ENCODE measurements around the gene JDP2. TPM values are rescaled to one million over a fixed set of nuclear protein-coding genes. Genes with fewer than 3 reads are reported as not detected.
A peak's percentile ranks its signal among the peaks of the same experiment; 100 is the strongest.

JDP2 gene
- total RNA-seq, 1 donor from 2014 or later = 113 TPM

DNA sequence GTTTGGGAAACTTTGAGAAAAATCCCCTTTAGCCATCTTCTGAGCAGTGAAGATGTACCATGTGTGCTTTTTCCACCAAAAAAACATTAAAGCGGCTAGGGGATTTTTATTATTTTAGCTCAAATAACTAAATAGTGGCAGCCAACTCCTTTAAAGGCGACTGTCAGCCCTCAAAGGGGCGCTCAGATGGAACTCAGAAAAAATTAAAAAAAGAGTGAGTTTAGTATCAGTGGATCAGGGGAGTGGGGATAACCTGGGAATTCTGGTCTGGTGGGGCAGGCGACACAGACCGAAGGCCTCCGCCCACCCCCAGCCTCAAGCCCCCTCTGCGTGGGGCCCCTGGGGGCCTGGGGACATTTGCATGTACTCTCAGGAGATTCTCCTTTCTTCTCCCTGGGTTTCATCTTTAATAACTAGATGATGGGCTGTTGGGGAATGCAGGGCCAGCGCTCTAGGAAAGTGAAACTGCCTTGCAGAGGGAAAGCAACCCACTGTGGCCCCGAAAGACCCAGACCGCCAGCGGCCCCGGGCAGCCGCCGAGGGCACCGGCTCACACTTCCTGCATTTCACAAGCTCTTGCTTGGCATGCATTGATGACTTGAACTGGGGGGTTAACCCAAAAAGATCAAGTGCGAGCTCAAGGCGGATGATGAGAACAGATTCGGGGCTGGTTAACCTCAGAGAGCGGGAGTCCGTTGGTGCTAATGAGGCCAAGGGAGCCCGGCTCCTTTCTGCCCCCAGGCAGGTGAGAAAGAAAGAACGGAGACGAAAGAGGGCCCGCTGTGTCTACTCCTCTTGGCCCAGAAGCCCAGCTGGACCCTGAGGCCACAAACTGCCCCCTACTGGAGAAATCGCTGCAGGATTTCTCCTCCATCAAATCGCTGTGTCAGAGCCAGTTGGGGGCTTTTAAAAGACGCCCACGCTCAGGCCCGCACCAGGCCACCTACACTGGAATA lies 87.1 kb downstream of the JDP2 start:
- DNase-seq (ENCODE audit: low spot score) = peak; percentile 73

GRCh38 chr14:75515629-75515996 lies 87.8 kb downstream of the JDP2 start:
- no peak for DNase-seq (ENCODE audit: low spot score)

DNA sequence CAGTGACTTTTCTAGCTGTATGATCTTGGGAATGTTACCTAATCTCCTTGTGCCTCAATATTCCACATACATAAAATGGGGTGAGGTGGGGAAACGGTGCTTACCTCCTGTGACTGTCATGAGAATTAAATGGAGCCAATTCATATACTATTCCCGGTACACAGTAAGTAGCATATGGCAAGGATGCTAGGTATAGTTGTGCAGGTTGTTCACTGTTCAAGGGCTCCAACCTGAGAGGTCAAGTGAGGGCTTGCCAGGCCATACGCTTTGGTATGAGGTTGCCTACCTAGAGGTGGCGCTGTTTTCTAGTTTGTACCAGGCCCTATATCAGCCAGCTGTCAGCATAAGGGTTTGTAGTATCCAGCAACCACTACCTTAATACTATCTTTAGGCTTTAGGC lies 90.8 kb downstream of the JDP2 start:
- DNase-seq (ENCODE audit: low spot score) = peak; percentile 60

DNA sequence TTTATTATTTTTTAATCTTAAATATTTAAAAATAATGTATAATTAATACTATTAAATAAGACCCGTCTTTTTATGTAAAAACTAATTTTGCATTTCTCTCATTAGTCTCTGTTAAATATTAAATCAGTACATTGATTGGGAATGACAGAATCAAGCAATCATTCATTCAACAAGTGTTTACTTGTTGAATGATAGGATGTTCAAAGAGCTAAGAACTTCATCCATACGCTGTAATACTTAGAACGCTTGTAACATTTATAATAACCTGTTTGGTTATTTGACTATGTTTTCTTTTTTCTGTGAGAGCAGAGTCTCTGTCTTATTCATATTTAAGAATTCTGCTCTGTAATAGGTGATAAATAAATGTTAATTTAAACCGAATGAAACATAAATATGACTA lies 91.6 kb downstream of the JDP2 start:
- DNase-seq (ENCODE audit: low spot score) = no peak

- DNase-seq (ENCODE audit: low spot score) = no peak
Observed at GRCh38 chr14:75519826-75520728, 92.3 kb downstream of the JDP2 start.

GRCh38 chr14:75520852-75521251 lies 93.0 kb downstream of the JDP2 start:
- DNase-seq (ENCODE audit: low spot score) = no peak

DNA sequence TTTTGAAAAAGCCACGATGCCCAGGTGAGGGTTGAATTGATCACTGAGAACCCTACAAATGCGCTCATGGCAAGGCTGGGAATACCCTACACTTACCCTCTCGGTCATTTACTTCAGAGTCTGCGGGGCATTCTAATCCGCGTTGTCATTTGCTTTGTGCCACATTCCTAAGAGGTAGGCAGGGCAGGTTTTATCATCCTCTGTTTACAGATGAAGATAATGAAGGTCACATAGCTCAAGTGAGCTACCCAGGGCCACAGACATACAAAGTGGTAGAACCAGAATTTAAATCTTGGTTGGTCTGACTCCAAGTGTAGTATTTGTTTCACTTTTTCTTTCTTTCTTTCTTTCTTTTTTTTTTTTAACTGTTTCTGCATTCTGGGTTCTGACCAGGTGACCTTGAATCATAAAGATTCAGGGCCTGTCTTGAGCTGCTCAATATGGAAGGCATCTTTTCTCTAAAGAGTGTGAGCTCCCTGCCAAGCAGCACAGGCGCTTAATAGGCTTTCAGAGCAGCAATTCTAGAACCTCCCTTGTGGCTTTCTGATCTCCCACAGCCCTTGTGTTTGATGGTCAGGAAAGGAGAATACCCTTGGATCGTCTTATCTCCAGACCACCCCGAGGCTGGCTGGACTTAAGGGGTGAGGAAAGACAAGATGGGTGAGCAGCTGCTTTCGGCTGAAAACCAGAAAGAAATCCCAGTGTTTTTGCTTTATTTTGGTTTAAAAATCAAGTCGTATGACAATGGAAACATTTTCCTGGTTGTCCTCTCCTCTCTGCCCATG lies 93.8 kb downstream of the JDP2 start:
- no peak for DNase-seq (ENCODE audit: low spot score)

DNA sequence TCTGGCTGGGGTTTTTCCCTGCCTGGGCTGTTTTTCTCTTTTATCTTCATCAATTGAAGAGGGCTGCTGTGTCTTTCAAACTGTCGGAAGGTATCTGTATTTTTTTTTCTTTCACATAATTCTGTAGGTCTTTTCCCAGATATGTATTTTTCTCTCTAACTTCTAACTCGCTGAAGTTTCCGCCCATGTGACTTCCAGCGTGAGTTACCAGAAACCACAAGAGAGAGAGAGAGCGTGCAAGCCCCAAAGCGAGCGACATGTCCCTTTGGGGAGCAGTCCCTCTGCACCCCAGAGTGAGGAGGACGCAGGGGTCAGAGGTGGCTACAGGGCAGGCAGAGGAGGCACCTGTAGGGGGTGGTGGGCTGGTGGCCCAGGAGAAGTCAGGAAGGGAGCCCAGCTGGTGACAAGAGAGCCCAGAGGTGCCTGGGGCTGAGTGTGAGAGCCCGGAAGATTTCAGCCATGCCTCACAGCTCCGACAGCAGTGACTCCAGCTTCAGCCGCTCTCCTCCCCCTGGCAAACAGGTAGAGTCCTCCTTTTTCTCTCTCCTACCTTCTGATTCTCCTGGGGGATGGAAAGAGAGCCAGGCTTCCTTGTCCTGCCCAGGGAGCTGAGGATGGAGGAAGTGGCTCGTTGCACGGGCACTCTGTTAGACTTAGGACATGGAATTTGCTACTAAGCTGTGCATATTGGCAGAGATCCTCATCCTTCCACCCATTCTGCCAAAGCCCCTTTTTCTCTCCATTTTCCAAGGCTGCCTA lies 94.6 kb downstream of the JDP2 start, which contains the start of gene BATF:
Gene BATF (plus strand): TSS at position 246 of the 759 bp plus-strand sequence. CDS start 214 bp downstream, at position 460.
- no peak for DNase-seq (ENCODE audit: low spot score)

- DNase-seq (ENCODE audit: low spot score) = no peak
Observed at GRCh38 chr14:75522983-75523318, 95.1 kb downstream of the JDP2 start.

Other genes starting within 250 kb of the JDP2 start
- 1,900 TPM for gene FOS, start 149.2 kb upstream of the JDP2 start, total RNA-seq
- 8.1 TPM for gene BATF, start 94.4 kb downstream of the JDP2 start, total RNA-seq
- 9.5 TPM for gene FLVCR2, start 150.6 kb downstream of the JDP2 start, total RNA-seq
- 6.2 TPM for gene ERG28, start 232.9 kb downstream of the JDP2 start, total RNA-seq
- 17.3 TPM for gene TTLL5, start 233.2 kb downstream of the JDP2 start, total RNA-seq